GM12865 (cell line): Measurements from ENCODE around the gene ABCD1.

Source experiments
- DNase-seq: peaks from one replicate; pipeline ENCODE4 v3.0.0; 2010; ENCODE audit warnings: low read depth
- H3K4me3 ChIP-seq: 2 replicates; pipeline ENCODE4 v1.5.1; 2011; ENCODE audit warnings: mild to moderate bottlenecking, low read depth, low read length, control low read depth
- CTCF ChIP-seq: IDR thresholded peaks from 2 replicates; pipeline ENCODE4 v1.5.1; 2011; ENCODE audit warnings: low read length, control low read depth, low read depth, inconsistent platforms; ENCODE audit not compliant: insufficient read depth; ENCODE audit errors: missing control alignments

Gene ABCD1

GRCh38 chrX:153765138-153766079 lies 40.8 kb downstream of the ABCD1 start:
- H3K4me3 ChIP-seq = no peak overlapping the region
- no peak for TF ChIP-seq CTCF
- DNase-seq = peak; percentile 0

- TF ChIP-seq CTCF = no peak
- peak; percentile 0 for DNase-seq
- H3K4me3 ChIP-seq = no peak overlapping the region
These were observed 41.6 kb downstream of the ABCD1 start for GRCh38 chrX:153766098-153766817.

DNA sequence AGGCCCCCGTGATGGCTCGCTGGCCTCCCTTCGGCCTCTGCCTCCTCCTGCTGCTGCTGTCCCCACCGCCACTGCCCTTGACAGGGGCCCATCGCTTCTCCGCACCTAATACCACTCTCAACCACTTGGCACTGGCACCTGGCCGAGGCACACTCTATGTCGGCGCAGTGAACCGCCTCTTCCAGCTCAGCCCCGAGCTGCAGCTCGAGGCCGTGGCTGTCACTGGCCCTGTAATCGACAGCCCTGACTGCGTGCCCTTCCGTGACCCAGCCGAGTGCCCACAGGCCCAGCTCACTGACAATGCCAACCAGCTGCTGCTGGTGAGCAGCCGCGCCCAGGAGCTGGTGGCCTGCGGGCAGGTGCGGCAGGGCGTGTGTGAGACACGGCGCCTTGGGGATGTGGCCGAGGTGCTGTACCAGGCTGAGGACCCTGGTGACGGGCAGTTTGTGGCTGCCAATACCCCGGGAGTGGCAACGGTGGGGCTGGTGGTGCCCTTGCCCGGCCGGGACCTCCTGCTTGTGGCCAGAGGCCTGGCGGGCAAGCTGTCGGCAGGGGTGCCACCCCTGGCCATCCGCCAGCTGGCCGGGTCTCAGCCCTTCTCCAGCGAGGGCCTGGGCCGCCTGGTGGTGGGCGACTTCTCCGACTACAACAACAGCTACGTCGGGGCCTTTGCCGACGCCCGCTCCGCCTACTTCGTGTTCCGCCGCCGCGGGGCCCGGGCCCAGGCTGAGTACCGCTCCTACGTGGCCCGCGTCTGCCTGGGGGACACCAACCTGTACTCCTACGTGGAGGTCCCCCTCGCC lies 42.4 kb downstream of the ABCD1 start:
- H3K4me3 ChIP-seq = no peak overlapping the region
- peak; percentile 0 for DNase-seq
- no peak for TF ChIP-seq CTCF

DNA sequence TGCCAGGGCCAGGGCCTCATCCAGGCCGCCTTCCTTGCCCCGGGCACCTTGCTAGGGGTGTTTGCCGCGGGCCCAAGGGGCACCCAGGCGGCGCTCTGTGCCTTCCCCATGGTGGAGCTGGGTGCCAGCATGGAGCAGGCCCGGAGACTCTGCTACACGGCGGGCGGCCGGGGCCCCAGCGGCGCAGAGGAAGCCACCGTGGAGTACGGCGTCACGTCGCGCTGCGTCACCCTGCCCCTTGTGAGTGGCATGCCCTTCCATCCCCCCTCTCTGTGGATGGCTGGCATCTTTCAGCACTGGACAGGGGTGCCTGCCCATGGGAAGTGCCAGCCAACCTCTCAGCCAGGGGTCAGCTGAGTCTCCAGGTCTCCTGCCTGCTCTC lies 43.0 kb downstream of the ABCD1 start:
- H3K4me3 ChIP-seq = no peak overlapping the region
- TF ChIP-seq CTCF = no peak
- DNase-seq = no peak

GRCh38 chrX:153768311-153769157 lies 43.9 kb downstream of the ABCD1 start:
- no peak overlapping the region for H3K4me3 ChIP-seq
- peak; percentile 1 for TF ChIP-seq CTCF
- DNase-seq = peak; percentile 0
